CD14-positive monocyte (primary cell): ENCODE data around the gene ARHGAP44. TPM values are rescaled to one million over a fixed set of nuclear protein-coding genes. Genes with fewer than 3 reads are reported as not detected.

Experiments used
- DNase-seq, 3 donors: peaks; one replicate each; pipeline ENCODE4 v3.0.0-alpha.2; 2011 to 2022
- H2AFZ ChIP-seq: 2 replicates; pipeline ENCODE4 v1.6.0; 2012; ENCODE audit warnings: mild to moderate bottlenecking, low read depth, low read length, inconsistent platforms; ENCODE audit not compliant: insufficient read depth, poor library complexity, severe bottlenecking
- H3K27ac ChIP-seq, 2 donors: 1 replicate in 1 of 2; 2 replicates in 1 of 2; pipeline ENCODE4 v1.5.1; 2012 to 2013; ENCODE audit warnings: low read length in 2 of 2, control low read depth in 1 of 2, inconsistent platforms in 1 of 2, low read depth in 1 of 2, mild to moderate bottlenecking in 1 of 2
- H3K27me3 ChIP-seq, 2 donors: one replicate each; pipeline versions ENCODE4 v1.6.0 to v1.6.1; 2011 to 2013; ENCODE audit warnings: low read length in 2 of 2; ENCODE audit not compliant: control insufficient read depth in 2 of 2, insufficient read depth in 2 of 2
- H3K36me3 ChIP-seq, 2 donors: replicated peaks in 1 of 2; 1 replicate in 1 of 2; 2 replicates in 1 of 2; pipeline versions ENCODE4 v1.5.1 to v1.6.1; 2012 to 2013; ENCODE audit warnings: low read length in 2 of 2, control low read depth in 1 of 2, inconsistent platforms in 1 of 2, mild to moderate bottlenecking in 1 of 2; ENCODE audit not compliant: insufficient read depth in 2 of 2, control insufficient read depth in 1 of 2
- H3K4me1 ChIP-seq, 2 donors: 1 replicate in 1 of 2; 2 replicates in 1 of 2; pipeline versions ENCODE4 v1.5.1 to v1.6.1; 2012 to 2013; ENCODE audit warnings: low read length in 2 of 2, control low read depth in 1 of 2, inconsistent platforms in 1 of 2, mild to moderate bottlenecking in 1 of 2, moderate library complexity in 1 of 2; ENCODE audit not compliant: insufficient read depth in 2 of 2, control insufficient read depth in 1 of 2
- H3K4me2 ChIP-seq: replicated peaks from 2 replicates; pipeline ENCODE3; 2012; ENCODE audit warnings: low read length, moderate library complexity, mild to moderate bottlenecking; ENCODE audit not compliant: poor library complexity, severe bottlenecking; ENCODE audit errors: extremely low read depth
- H3K4me3 ChIP-seq, 3 experiments: fragments of 200-600 bp in 1 of 3; sonication (generic) in 1 of 3; replicated peaks in 1 of 3; 1 replicate in 2 of 3; 2 replicates in 1 of 3; pipeline ENCODE4 v1.5.1; 2011 to 2013; ENCODE audit warnings: low read length in 3 of 3, mild to moderate bottlenecking in 3 of 3, control low read depth in 2 of 3, low read depth in 2 of 3, inconsistent platforms in 1 of 3, moderate library complexity in 1 of 3
- H3K79me2 ChIP-seq: 2 replicates; pipeline ENCODE4 v1.6.0; 2012; ENCODE audit warnings: mild to moderate bottlenecking, control low read depth, inconsistent platforms, low read length, moderate library complexity; ENCODE audit not compliant: insufficient read depth
- H3K9ac ChIP-seq: 2 replicates; pipeline ENCODE4 v1.6.0; 2017; ENCODE audit warnings: low read length, mild to moderate bottlenecking; ENCODE audit not compliant: insufficient read depth, poor library complexity, severe bottlenecking
- H3K9me3 ChIP-seq, 2 donors: replicated peaks in 1 of 2; 1 replicate in 1 of 2; 2 replicates in 1 of 2; pipeline versions ENCODE4 v1.5.1 to v1.6.1; 2012 to 2013; ENCODE audit warnings: low read length in 2 of 2, control low read depth in 1 of 2; ENCODE audit not compliant: control insufficient read depth in 1 of 2, insufficient read depth in 1 of 2
- H4K20me1 ChIP-seq: 2 replicates; pipeline ENCODE4 v1.6.0; 2012; ENCODE audit warnings: mild to moderate bottlenecking, low read length, control low read depth, moderate library complexity; ENCODE audit not compliant: insufficient read depth
- H3K27ac Mint-ChIP-seq, 7 donors: one replicate each; pipeline ENCODE4 v1.8.0; 2020; ENCODE audit warnings: mild to moderate bottlenecking in 7 of 7, mixed read lengths in 7 of 7, moderate library complexity in 6 of 7, inconsistent platforms in 2 of 7
- H3K27me3 Mint-ChIP-seq, 3 donors: one replicate each; pipeline ENCODE4 v1.8.0; 2021 to 2022; ENCODE audit warnings: low read depth in 3 of 3, mild to moderate bottlenecking in 3 of 3, mixed read lengths in 3 of 3, moderate library complexity in 3 of 3, inconsistent platforms in 1 of 3
- H3K36me3 Mint-ChIP-seq, 2 donors: one replicate each; pipeline ENCODE4 v1.8.0; 2020; ENCODE audit warnings: mixed read lengths in 2 of 2, inconsistent platforms in 1 of 2, mild to moderate bottlenecking in 1 of 2
- H3K4me1 Mint-ChIP-seq: one replicate; pipeline ENCODE4 v1.8.0; 2020; ENCODE audit warnings: mild to moderate bottlenecking, mixed read lengths
- H3K4me3 Mint-ChIP-seq, 2 donors: one replicate each; pipeline ENCODE4 v1.8.0; 2020; ENCODE audit warnings: mild to moderate bottlenecking in 2 of 2, mixed read lengths in 2 of 2, moderate library complexity in 1 of 2
- H3K9me3 Mint-ChIP-seq, 7 donors: one replicate each; pipeline ENCODE4 v1.8.0; 2020 to 2022; ENCODE audit warnings: mixed read lengths in 7 of 7, mild to moderate bottlenecking in 6 of 7, moderate library complexity in 6 of 7, inconsistent platforms in 2 of 7
- WGBS: methylation state at CpG from one replicate; pipeline ENCODE4 v1.1.5; 2013; ENCODE audit warnings: missing lambda C conversion rate; ENCODE audit not compliant: insufficient coverage; 5-methylcytosine and 5-hydroxymethylcytosine counted together
- intact Hi-C, 2 donors: fragments of 100-400 bp; cut with micrococcal nuclease; formaldehyde crosslinking; loops; one replicate each; pipeline versions ENCODE4 v1.15.0 to v1.15.1; 2023
- polyA plus RNA-seq, 3 donors: library from polyadenylated mRNA; depleted of rRNA in 1 of 3; unstranded in 2 of 3; stranded (reverse) in 1 of 3; fragments of 300-500 nt in 2 of 3; fragments of >200 nt in 1 of 3; fragmentation: Illumina TruSeq in 2 of 3; gene quantifications; 1 replicate in 2 of 3; 2 replicates in 1 of 3; pipeline ENCODE4 v1.2.3, GENCODE V29; 2012 to 2021
- TF ChIP-seq, protein P1 (sequence below): fragments of 200-600 bp; IDR thresholded peaks from one replicate; pipeline ENCODE4 v1.8.0; 2022; ENCODE audit warnings: antibody characterized with exemption, mild to moderate bottlenecking

ARHGAP44 gene
- polyA plus RNA-seq, 3 donors = not detected

DNA sequence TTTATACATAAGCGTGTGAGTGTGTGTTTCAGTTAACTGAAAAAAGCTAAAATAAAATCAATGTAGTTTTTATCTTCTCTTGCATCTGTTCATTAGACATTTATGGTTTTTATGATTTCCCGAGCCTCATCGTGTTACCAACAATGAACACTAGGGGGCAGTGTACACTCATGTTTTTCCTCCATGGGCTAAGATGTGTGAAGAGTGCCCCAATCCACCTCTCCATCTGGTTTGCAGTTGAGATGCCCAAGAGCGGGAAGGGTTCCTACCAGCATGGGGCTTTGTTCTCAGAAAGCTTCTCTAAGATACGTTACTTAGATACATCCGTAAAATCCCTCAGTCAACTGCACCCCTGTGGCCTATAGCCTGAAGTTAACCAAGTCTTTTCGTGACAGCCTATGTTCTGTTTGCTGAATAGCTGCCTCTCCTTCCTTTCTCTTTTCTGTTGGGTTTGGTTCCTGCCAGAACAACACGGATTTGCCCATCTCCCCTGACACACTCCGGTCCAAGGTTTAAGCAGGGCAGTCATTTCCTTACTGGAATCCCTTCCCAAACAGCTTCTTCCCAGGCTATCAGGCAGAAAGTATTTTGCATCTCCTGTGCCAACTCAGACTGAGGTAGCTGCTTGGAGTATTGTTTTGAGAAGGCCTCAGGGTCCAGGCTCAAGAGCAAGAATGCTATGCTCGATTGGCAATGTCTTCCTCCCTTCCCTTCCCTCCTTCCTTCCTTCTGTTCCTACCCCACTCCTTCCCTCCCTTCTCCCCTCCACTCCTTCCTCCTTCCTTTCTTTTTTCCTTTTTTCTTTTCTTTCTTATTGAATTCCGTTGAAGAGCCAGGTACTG is 241.4 kb downstream of the ARHGAP44 start:
- H3K27ac ChIP-seq = no peak overlapping the region
- intact Hi-C loops = no loop called here
- Mint-ChIP-seq H3K9me3 (peaks cover 2 to 16% (median 7%) of the 10 kb centered on the region in 7 donors), H3K36me3 (no peaks in the 10 kb centered on the region), H3K27me3 (peaks cover 0 to 8% (median 3%) of the 10 kb centered on the region in 3 donors), H3K4me1 (peaks cover 4% of the 10 kb centered on the region), H3K27ac (peak overlapping the region in 2 of 7 donors; percentile 14 to 33), H3K4me3 (no peak overlapping the region)
- no peaks in the 10 kb centered on the region for H3K79me2 ChIP-seq
- no peaks in the 10 kb centered on the region for H3K27me3 ChIP-seq
- peak overlapping the region; percentile 49 for H2AFZ ChIP-seq
- peaks cover under 1 to 7% of the 10 kb centered on the region in 2 donors for H3K9me3 ChIP-seq
- no peaks in the 10 kb centered on the region for H4K20me1 ChIP-seq
- WGBS = 70% methylated on average over 8 of the region's 11 CpGs
- H3K4me1 ChIP-seq = peaks cover 0 to 3% of the 10 kb centered on the region in 2 donors
- no peak overlapping the region for H3K4me3 ChIP-seq
- H3K4me2 ChIP-seq = no peak overlapping the region
- peak; percentile 18 to 44 (median 43) for DNase-seq
- TF ChIP-seq, protein P1, sequence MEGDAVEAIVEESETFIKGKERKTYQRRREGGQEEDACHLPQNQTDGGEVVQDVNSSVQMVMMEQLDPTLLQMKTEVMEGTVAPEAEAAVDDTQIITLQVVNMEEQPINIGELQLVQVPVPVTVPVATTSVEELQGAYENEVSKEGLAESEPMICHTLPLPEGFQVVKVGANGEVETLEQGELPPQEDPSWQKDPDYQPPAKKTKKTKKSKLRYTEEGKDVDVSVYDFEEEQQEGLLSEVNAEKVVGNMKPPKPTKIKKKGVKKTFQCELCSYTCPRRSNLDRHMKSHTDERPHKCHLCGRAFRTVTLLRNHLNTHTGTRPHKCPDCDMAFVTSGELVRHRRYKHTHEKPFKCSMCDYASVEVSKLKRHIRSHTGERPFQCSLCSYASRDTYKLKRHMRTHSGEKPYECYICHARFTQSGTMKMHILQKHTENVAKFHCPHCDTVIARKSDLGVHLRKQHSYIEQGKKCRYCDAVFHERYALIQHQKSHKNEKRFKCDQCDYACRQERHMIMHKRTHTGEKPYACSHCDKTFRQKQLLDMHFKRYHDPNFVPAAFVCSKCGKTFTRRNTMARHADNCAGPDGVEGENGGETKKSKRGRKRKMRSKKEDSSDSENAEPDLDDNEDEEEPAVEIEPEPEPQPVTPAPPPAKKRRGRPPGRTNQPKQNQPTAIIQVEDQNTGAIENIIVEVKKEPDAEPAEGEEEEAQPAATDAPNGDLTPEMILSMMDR = peak; percentile 84
- no peak overlapping the region for H3K9ac ChIP-seq
- H3K36me3 ChIP-seq = no peaks in the 10 kb centered on the region

DNA sequence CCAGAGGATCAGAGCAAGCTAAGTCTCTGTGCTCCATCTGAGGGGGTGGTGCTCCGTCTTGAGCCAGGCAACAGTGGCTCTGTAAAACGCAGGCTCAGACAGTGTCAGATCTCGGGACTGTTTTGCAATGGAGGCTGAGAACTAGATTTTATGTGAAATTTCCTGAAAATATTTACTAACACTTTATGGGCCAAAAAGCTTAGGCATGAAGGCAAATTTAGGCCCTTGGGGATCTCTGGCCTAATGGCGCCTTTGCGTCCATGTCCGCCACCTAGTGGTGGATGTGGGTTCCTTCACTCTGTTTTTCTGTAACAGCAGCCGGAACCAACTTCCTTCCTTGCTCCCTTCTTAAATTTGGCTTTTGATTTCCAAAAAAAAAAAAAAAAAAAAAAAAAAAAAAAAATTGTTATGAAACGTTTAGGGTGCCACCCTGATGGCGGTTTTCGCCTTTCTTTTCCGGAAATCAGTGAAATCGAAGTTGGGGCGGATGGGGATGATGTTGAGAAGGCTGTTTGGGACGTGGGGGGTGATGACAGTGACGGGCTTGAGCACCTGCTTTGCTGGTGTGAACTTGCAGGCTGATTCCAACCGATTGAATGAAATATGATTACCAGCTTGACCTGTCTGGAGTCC is 242.5 kb downstream of the ARHGAP44 start:
- no peaks in the 10 kb centered on the region for H4K20me1 ChIP-seq
- peaks cover 1 to 5% (median 1%) of the 10 kb centered on the region in 3 donors for H3K27me3 Mint-ChIP-seq
- no peak overlapping the region for H3K27ac ChIP-seq
- no peaks in the 10 kb centered on the region for H3K27me3 ChIP-seq
- no peaks in the 10 kb centered on the region for H3K36me3 ChIP-seq
- H3K4me1 Mint-ChIP-seq = peaks cover 3% of the 10 kb centered on the region
- peaks cover 0 to 3% of the 10 kb centered on the region in 2 donors for H3K4me1 ChIP-seq
- H3K9me3 ChIP-seq = peaks cover 4 to 9% of the 10 kb centered on the region in 2 donors
- WGBS = 41% methylated on average over 8 of the region's 16 CpGs
- intact Hi-C loops = no loop called here
- no peak overlapping the region for H3K27ac Mint-ChIP-seq
- peak; percentile 33 to 59 (median 55) for DNase-seq
- H3K4me3 ChIP-seq = peak overlapping the region in 1 of 3 experiments; percentile 53
- H3K4me3 Mint-ChIP-seq = peak overlapping the region; percentile 60 to 63
- H3K36me3 Mint-ChIP-seq = no peaks in the 10 kb centered on the region
- H3K79me2 ChIP-seq = no peaks in the 10 kb centered on the region
- TF ChIP-seq, protein P1 = peak; percentile 92
- peak overlapping the region; percentile 62 for H3K4me2 ChIP-seq
- peak overlapping the region; percentile 61 for H2AFZ ChIP-seq
- H3K9ac ChIP-seq = no peak overlapping the region
- peaks cover 9 to 21% (median 13%) of the 10 kb centered on the region in 7 donors for H3K9me3 Mint-ChIP-seq
